ENCODE data around the gene PLEKHD1.
A peak's percentile ranks its signal among the peaks of the same experiment; 100 is the strongest.

The PLEKHD1 gene

GRCh38 chr14:69551511-69551910 lies 67.0 kb downstream of the PLEKHD1 start:
- H3K36me3 ChIP-seq (replicated peaks) = no peaks in the 10 kb centered on the region
- no peak overlapping the region for H3K4me3 ChIP-seq (ENCODE audit: low read depth, low read length)
- peaks cover 3% of the 10 kb centered on the region for H3K27me3 ChIP-seq (replicated peaks)
- no peak for DNase-seq
- in situ Hi-C loops (cut with HindIII; ENCODE audit: low pct_ligation_motif_present, low sequenced_read_pairs) = no loop called here
- no peak overlapping the region for H3K27ac ChIP-seq
- TF ChIP-seq CTCF (IDR thresholded peaks at IDR 0.05; ENCODE audit: low read depth, low read length, missing control alignments) = no peak

DNA sequence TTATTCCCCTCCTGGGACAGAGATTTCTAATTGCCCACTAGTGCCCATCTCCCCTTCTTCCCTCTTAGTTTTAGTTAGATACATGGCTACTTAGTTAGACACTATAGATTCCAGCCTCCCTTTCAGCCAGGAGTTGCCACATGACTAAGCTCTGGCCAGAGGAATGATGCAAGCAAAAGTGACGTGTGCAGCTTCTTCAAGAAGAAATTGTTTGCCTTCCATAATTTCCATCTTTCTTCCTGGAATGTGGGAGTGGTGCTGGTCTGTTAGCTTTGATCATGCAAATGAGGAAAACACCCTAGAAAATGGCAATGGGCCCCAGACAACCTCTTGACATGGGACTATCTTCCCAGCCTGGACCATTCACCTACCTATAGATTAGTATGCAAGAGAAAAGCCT lies 68.7 kb downstream of the PLEKHD1 start:
- in situ Hi-C loops (cut with HindIII; ENCODE audit: low pct_ligation_motif_present, low sequenced_read_pairs) = no loop called here
- peak; percentile 51 for DNase-seq
- no peak overlapping the region for H3K27ac ChIP-seq
- H3K27me3 ChIP-seq (replicated peaks) = peaks cover 3% of the 10 kb centered on the region
- no peak overlapping the region for H3K4me3 ChIP-seq (ENCODE audit: low read depth, low read length)
- no peak for TF ChIP-seq CTCF (IDR thresholded peaks at IDR 0.05; ENCODE audit: low read depth, low read length, missing control alignments)
- H3K36me3 ChIP-seq (replicated peaks) = no peaks in the 10 kb centered on the region

DNA sequence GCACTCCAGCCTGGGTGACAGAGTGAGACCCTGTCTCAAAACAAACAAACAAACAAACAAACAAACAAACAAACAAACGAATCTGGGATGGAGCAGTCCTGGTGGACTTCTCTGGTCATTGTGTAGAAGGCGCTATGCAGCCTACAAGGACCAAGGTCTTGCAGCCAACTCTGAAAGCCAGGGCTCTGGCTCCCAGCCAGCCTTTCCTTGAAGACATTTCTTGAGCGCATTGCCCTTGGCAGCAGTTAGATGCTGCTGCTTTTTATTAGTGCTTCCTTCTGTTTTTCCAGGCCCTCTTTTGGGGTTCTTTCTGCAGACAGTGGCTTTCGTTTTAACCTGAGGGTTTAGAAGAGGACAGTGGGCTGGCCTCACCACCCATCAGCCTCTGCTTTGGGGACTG lies 70.0 kb downstream of the PLEKHD1 start:
- H3K27me3 ChIP-seq (replicated peaks) = peaks cover 3% of the 10 kb centered on the region
- TF ChIP-seq CTCF (IDR thresholded peaks at IDR 0.05; ENCODE audit: low read depth, low read length, missing control alignments) = no peak
- no peak for DNase-seq
- in situ Hi-C loops (cut with HindIII; ENCODE audit: low pct_ligation_motif_present, low sequenced_read_pairs) = no loop called here
- H3K36me3 ChIP-seq (replicated peaks) = no peaks in the 10 kb centered on the region
- H3K4me3 ChIP-seq (ENCODE audit: low read depth, low read length) = no peak overlapping the region
- no peak overlapping the region for H3K27ac ChIP-seq

DNA sequence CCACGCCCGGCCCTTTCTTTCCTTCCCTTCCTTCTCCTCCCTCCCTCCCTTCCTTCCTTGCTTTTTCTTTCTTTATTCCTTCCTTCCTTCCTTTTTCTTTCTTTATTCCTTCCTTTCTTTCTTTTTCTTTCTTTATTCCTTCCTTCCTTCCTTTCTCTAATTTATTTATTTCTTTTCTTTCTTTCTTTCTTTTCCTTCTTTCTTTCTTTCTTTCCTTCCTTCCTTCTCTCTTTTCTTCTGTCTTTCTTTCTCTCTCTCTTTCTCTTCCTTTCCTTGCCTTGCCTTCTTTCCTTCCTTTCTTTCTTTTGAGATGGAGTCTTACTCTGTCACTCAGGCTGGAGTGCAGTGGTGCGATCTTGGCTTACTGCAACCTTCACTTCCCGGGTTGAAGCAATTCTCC lies 74.2 kb downstream of the PLEKHD1 start:
- in situ Hi-C loops (cut with HindIII; ENCODE audit: low pct_ligation_motif_present, low sequenced_read_pairs) = no loop called here
- no peak for DNase-seq
- TF ChIP-seq CTCF (IDR thresholded peaks at IDR 0.05; ENCODE audit: low read depth, low read length, missing control alignments) = no peak
- H3K27me3 ChIP-seq (replicated peaks) = peaks cover 8% of the 10 kb centered on the region
- no peak overlapping the region for H3K4me3 ChIP-seq (ENCODE audit: low read depth, low read length)
- H3K36me3 ChIP-seq (replicated peaks) = no peaks in the 10 kb centered on the region
- H3K27ac ChIP-seq = no peak overlapping the region

DNA sequence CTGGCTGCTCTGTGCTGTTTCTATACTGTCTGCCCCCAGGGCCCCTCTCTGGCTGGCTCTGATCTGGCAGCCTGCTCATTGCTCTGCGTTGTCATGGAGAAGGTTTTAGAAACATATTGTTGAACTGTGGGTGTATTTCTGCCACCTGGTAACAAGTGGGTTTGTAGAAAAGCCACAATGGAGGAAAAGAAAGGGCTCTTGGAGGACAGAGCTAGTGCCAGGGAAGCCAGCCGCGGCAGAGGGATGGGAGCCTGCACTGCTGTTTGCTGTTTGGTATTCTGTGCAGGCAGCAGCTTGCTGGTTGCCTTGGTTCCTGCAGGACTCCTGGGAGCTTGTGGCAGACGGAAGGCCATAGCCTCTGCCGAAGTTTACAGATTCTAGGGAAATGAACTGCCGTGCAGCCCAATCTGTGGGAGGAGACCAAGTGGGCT lies 75.1 kb downstream of the PLEKHD1 start:
- Histone ChIP-seq H3K27ac (no peak overlapping the region), H3K36me3 (replicated peaks) (no peaks in the 10 kb centered on the region), H3K27me3 (replicated peaks) (peaks cover 14% of the 10 kb centered on the region), H3K4me3 (ENCODE audit: low read depth, low read length) (no peak overlapping the region)
- TF ChIP-seq CTCF (IDR thresholded peaks at IDR 0.05; ENCODE audit: low read depth, low read length, missing control alignments) = no peak
- in situ Hi-C loops (cut with HindIII; ENCODE audit: low pct_ligation_motif_present, low sequenced_read_pairs) = no loop called here
- DNase-seq = no peak

GRCh38 chr14:69560826-69561225 lies 76.3 kb downstream of the PLEKHD1 start:
- in situ Hi-C loops (cut with HindIII; ENCODE audit: low pct_ligation_motif_present, low sequenced_read_pairs) = no loop called here
- peaks cover 19% of the 10 kb centered on the region for H3K27me3 ChIP-seq (replicated peaks)
- no peak for TF ChIP-seq CTCF (IDR thresholded peaks at IDR 0.05; ENCODE audit: low read depth, low read length, missing control alignments)

More at GRCh38 chr14:69560826-69561225, 76.3 kb downstream of the PLEKHD1 start:
- H3K36me3 ChIP-seq (replicated peaks) = no peaks in the 10 kb centered on the region
- no peak overlapping the region for H3K4me3 ChIP-seq (ENCODE audit: low read depth, low read length)
- no peak for DNase-seq
- H3K27ac ChIP-seq = no peak overlapping the region

Measured in brain microvascular endothelial cell (primary cell).